ENCODE measurements around the gene HSDL2. TPM values are rescaled to one million over a fixed set of nuclear protein-coding genes. Genes with fewer than 3 reads are reported as not detected.

Gene HSDL2
- total and polyA plus RNA-seq, 4 donors = 22.5 to 58.6 (median 34.8) TPM

GRCh38 chr9:112484607-112485006 is 104.7 kb downstream of the HSDL2 start:
- Histone ChIP-seq H3K4me3 (no peak overlapping the region), H3K27me3 (ENCODE audit: control insufficient read depth in 3 of 3, insufficient read depth in 3 of 3, low read length in 2 of 3) (no peaks in the 10 kb centered on the region), H3K9ac (ENCODE audit: insufficient read depth in 1 of 2, low read length in 2 of 2) (no peak overlapping the region), H3K36me3 (ENCODE audit: control insufficient read depth in 4 of 4, insufficient read depth in 4 of 4, low read length in 4 of 4) (no peaks in the 10 kb centered on the region), H3K4me1 (ENCODE audit: control insufficient read depth in 5 of 5, insufficient read depth in 5 of 5, low read length in 5 of 5) (peaks cover 0 to 24% (median 3%) of the 10 kb centered on the region in 5 donors), H3K9me3 (ENCODE audit: control insufficient read depth in 4 of 4, insufficient read depth in 3 of 4, low read length in 3 of 4) (no peaks in the 10 kb centered on the region), H3K27ac (ENCODE audit: low read depth in 1 of 2, low read length in 1 of 2) (no peak overlapping the region)
- TF ChIP-seq, protein P1, sequence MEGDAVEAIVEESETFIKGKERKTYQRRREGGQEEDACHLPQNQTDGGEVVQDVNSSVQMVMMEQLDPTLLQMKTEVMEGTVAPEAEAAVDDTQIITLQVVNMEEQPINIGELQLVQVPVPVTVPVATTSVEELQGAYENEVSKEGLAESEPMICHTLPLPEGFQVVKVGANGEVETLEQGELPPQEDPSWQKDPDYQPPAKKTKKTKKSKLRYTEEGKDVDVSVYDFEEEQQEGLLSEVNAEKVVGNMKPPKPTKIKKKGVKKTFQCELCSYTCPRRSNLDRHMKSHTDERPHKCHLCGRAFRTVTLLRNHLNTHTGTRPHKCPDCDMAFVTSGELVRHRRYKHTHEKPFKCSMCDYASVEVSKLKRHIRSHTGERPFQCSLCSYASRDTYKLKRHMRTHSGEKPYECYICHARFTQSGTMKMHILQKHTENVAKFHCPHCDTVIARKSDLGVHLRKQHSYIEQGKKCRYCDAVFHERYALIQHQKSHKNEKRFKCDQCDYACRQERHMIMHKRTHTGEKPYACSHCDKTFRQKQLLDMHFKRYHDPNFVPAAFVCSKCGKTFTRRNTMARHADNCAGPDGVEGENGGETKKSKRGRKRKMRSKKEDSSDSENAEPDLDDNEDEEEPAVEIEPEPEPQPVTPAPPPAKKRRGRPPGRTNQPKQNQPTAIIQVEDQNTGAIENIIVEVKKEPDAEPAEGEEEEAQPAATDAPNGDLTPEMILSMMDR (IDR thresholded peaks at IDR 0.05; ENCODE audit: control extremely low read depth, extremely low read depth) = no peak
- 60 to 63% methylated on average over 2 of the region's 2 CpGs for WGBS, 2 donors
- DNase-seq = no peak
- no peak for ATAC-seq (ENCODE audit: insufficient read depth, low FRiP score)

DNA sequence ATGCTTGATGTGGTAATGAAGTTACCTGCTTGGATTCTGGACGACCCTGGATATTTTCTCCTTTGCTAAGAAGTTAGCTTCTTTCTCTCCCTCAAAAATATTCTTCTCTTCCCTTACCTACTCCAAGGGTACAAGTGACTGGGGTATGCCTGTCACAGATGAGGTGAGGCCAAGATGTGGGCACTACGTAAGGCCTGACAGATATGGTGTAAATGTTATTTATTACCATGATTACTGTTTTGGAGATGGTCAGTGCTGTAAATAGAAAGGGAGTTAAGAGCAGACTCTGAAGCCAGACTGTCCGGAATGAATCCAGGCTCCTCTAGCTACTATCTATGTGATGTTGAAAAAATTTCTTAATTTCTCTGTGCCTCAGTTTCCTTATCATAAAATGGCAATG is 105.7 kb downstream of the HSDL2 start:
- no peak for DNase-seq

GRCh38 chr9:112486221-112487007 is 106.5 kb downstream of the HSDL2 start, which contains the start of gene KIAA1958:
TSS of gene KIAA1958 (plus strand) at chr9:112486827. CDS start at chr9:112574081, 87,254 bp downstream.
- Histone ChIP-seq H3K9me3 (ENCODE audit: control insufficient read depth in 4 of 4, insufficient read depth in 3 of 4, low read length in 3 of 4) (no peaks in the 10 kb centered on the region), H3K27ac (ENCODE audit: low read depth in 1 of 2, low read length in 1 of 2) (peak within 1 kb of the TSS; percentile 83 to 86), H3K4me3 (peak within 1 kb of the TSS; percentile 80), H3K9ac (ENCODE audit: insufficient read depth in 1 of 2, low read length in 2 of 2) (peak within 1 kb of the TSS; percentile 81), H3K4me1 (ENCODE audit: control insufficient read depth in 5 of 5, insufficient read depth in 5 of 5, low read length in 5 of 5) (peaks cover 0 to 31% (median 3%) of the 10 kb centered on the region in 5 donors), H3K27me3 (ENCODE audit: control insufficient read depth in 3 of 3, insufficient read depth in 3 of 3, low read length in 2 of 3) (no peaks in the 10 kb centered on the region), H3K36me3 (ENCODE audit: control insufficient read depth in 4 of 4, insufficient read depth in 4 of 4, low read length in 4 of 4) (no peaks in the 10 kb centered on the region)
- WGBS, 2 donors = 2 to 3% methylated on average over 37 to 93 of the region's 93 CpGs
- TF ChIP-seq, protein P1 (IDR thresholded peaks at IDR 0.05; ENCODE audit: control extremely low read depth, extremely low read depth) = no peak
- ATAC-seq (ENCODE audit: insufficient read depth, low FRiP score) = peak; percentile 89
- peak; percentile 78 to 89 (median 85) for DNase-seq

More for the DNA sequence above, 105.7 kb downstream of the HSDL2 start:
- 88 to 91% methylated on average over 3 of the region's 3 CpGs for WGBS, 2 donors
- Histone ChIP-seq H3K27ac (ENCODE audit: low read depth in 1 of 2, low read length in 1 of 2) (no peak overlapping the region), H3K9me3 (ENCODE audit: control insufficient read depth in 4 of 4, insufficient read depth in 3 of 4, low read length in 3 of 4) (no peaks in the 10 kb centered on the region), H3K9ac (ENCODE audit: insufficient read depth in 1 of 2, low read length in 2 of 2) (peak overlapping the region in 1 of 2 donors; percentile 81), H3K36me3 (ENCODE audit: control insufficient read depth in 4 of 4, insufficient read depth in 4 of 4, low read length in 4 of 4) (no peaks in the 10 kb centered on the region), H3K27me3 (ENCODE audit: control insufficient read depth in 3 of 3, insufficient read depth in 3 of 3, low read length in 2 of 3) (no peaks in the 10 kb centered on the region), H3K4me1 (ENCODE audit: control insufficient read depth in 5 of 5, insufficient read depth in 5 of 5, low read length in 5 of 5) (peaks cover 0 to 31% (median 3%) of the 10 kb centered on the region in 5 donors), H3K4me3 (no peak overlapping the region)
- no peak for ATAC-seq (ENCODE audit: insufficient read depth, low FRiP score)
- TF ChIP-seq, protein P1 (IDR thresholded peaks at IDR 0.05; ENCODE audit: control extremely low read depth, extremely low read depth) = no peak

All from lung (tissue), 12 donors.